SK-N-SH (cell line): ENCODE results near the gene TSGA10. TPM values are rescaled to one million over a fixed set of nuclear protein-coding genes. Genes with fewer than 3 reads are reported as not detected.

Source experiments
- CTCF ChIA-PET: fragments of 300-600, 350-600 bp; formaldehyde crosslinking; extraction: SDS; loops from one replicate; lab custom pipeline; 2021; lab: Yijun Ruan, JAX
- POLR2A ChIA-PET: fragments of 350-600 bp; sonication (Branson Sonifier 250); formaldehyde crosslinking; extraction: SDS; loops from one replicate; lab custom pipeline; 2020; ENCODE audit warnings: antibody characterized with exemption, inconsistent platforms; lab: Yijun Ruan, JAX
- DNase-seq: peaks from one replicate; pipeline ENCODE4 v3.0.0; 2012
- H2AFZ ChIP-seq: fragments of 200-600 bp; sonication (generic); 2 replicates; pipeline ENCODE4 v1.8.1; 2016; ENCODE audit warnings: antibody characterized with exemption, mild to moderate bottlenecking, low read depth
- H3F3A ChIP-seq: fragments of 200-600 bp; sonication (generic); replicated peaks from 2 replicates; pipeline ENCODE3; 2016; ENCODE audit warnings: antibody characterized with exemption, mild to moderate bottlenecking; ENCODE audit not compliant: insufficient read depth
- H3K27ac ChIP-seq, 2 experiments: fragments of 200-500 bp in 1 of 2; fragments of 200-600 bp in 1 of 2; sonication (Bioruptor generic) in 1 of 2; sonication (generic), shearing (Covaris generic) in 1 of 2; 2 replicates each; pipeline versions ENCODE4 v1.5.1 to v1.6.1; 2014 to 2016; ENCODE audit warnings: low read depth in 2 of 2, inconsistent platforms in 1 of 2, low read length in 1 of 2, mild to moderate bottlenecking in 1 of 2, mixed read lengths in 1 of 2
- H3K27me3 ChIP-seq: fragments of 200-600 bp; sonication (generic), shearing (Covaris generic); 2 replicates; pipeline ENCODE4 v1.6.1; 2016; ENCODE audit warnings: mixed run types; ENCODE audit not compliant: insufficient read depth
- H3K36me3 ChIP-seq, 2 experiments: fragments of 200-500 bp in 1 of 2; fragments of 200-600 bp in 1 of 2; sonication (Bioruptor generic) in 1 of 2; sonication (generic) in 1 of 2; replicated peaks in 1 of 2; 2 replicates each; pipeline versions ENCODE3 to v1.5.1; 2014 to 2016; ENCODE audit warnings: low read length in 1 of 2, mild to moderate bottlenecking in 1 of 2; ENCODE audit not compliant: insufficient read depth in 2 of 2, control insufficient read depth in 1 of 2
- H3K4me1 ChIP-seq, 2 experiments: fragments of 200-500 bp in 1 of 2; fragments of 200-600 bp in 1 of 2; sonication (Bioruptor generic) in 1 of 2; sonication (generic), shearing (Covaris generic) in 1 of 2; 2 replicates each; pipeline versions ENCODE4 v1.5.1 to v1.6.1; 2014 to 2016; ENCODE audit warnings: low read depth in 1 of 2, low read length in 1 of 2, mixed run types in 1 of 2; ENCODE audit not compliant: insufficient read depth in 2 of 2, control insufficient read depth in 1 of 2
- H3K4me2 ChIP-seq: fragments of 200-600 bp; sonication (generic), shearing (Covaris generic); 2 replicates; pipeline ENCODE4 v1.6.1; 2017; ENCODE audit warnings: mixed run types
- H3K4me3 ChIP-seq, 2 experiments: fragments of 200-500 bp in 1 of 2; fragments of 200-600 bp in 1 of 2; sonication (Bioruptor generic) in 1 of 2; sonication (generic), shearing (Covaris generic) in 1 of 2; 2 replicates each; pipeline versions ENCODE4 v1.5.1 to v1.8.1; 2014 to 2016; ENCODE audit warnings: low read depth in 2 of 2, inconsistent platforms in 1 of 2, low read length in 1 of 2, mild to moderate bottlenecking in 1 of 2, mixed read lengths in 1 of 2, moderate library complexity in 1 of 2
- H3K79me2 ChIP-seq: fragments of 200-600 bp; sonication (generic); 2 replicates; pipeline ENCODE4 v1.8.1; 2017; ENCODE audit warnings: mild to moderate bottlenecking; ENCODE audit not compliant: insufficient read depth
- H3K9ac ChIP-seq: fragments of 200-600 bp; sonication (generic); 2 replicates; pipeline ENCODE4 v1.6.1; 2017; ENCODE audit warnings: mixed run types
- H3K9me2 ChIP-seq: fragments of 200-600 bp; sonication (generic); 2 replicates; pipeline ENCODE4 v1.6.1; 2017; ENCODE audit warnings: mixed run types
- H3K9me3 ChIP-seq: fragments of 200-600 bp; sonication (generic); 2 replicates; pipeline ENCODE4 v1.6.1; 2017; ENCODE audit warnings: mixed run types, mild to moderate bottlenecking, moderate library complexity
- H4K20me1 ChIP-seq: fragments of 200-600 bp; sonication (generic); 2 replicates; pipeline ENCODE4 v1.6.1; 2017; ENCODE audit warnings: mild to moderate bottlenecking, mixed run types; ENCODE audit not compliant: insufficient read depth
- CHD2 ChIP-seq: fragments of 150-350 bp; IDR thresholded peaks from 2 replicates; pipeline ENCODE4 v1.6.1; 2018; ENCODE audit warnings: low read length; ENCODE audit not compliant: partially characterized antibody
- ELF1 ChIP-seq: IDR thresholded peaks from 2 replicates; pipeline ENCODE4 v1.4.0; 2012
- EZH2phosphoT487 ChIP-seq: fragments of 200-600 bp; sonication (generic); IDR thresholded peaks from 2 replicates; pipeline ENCODE4 v1.6.1; 2017; ENCODE audit warnings: low read depth, mixed run types, mild to moderate bottlenecking, antibody characterized with exemption, moderate library complexity, borderline replicate concordance
- FOXM1 ChIP-seq: IDR thresholded peaks from 2 replicates; pipeline ENCODE4 v1.4.0; 2012; ENCODE audit warnings: low read depth, mild to moderate bottlenecking
- GABPA ChIP-seq: IDR thresholded peaks from 2 replicates; pipeline ENCODE4 v1.4.0; 2012; ENCODE audit warnings: low read depth, mild to moderate bottlenecking
- MEF2A ChIP-seq: IDR thresholded peaks from 2 replicates; pipeline ENCODE4 v1.4.0; 2012; ENCODE audit warnings: low read depth, borderline replicate concordance
- NFIC ChIP-seq: IDR thresholded peaks from 2 replicates; pipeline ENCODE4 v1.4.0; 2012; ENCODE audit warnings: borderline replicate concordance
- NRF1 ChIP-seq: IDR thresholded peaks from 2 replicates; pipeline ENCODE4 v1.6.1; 2012; ENCODE audit warnings: low read depth, mild to moderate bottlenecking, low read length
- RAD21 ChIP-seq: IDR thresholded peaks from 2 replicates; pipeline ENCODE4 v1.6.1; 2012; ENCODE audit warnings: mild to moderate bottlenecking, low read length
- RCOR1 ChIP-seq: fragments of 150-350 bp; IDR thresholded peaks from 2 replicates; pipeline ENCODE4 v1.6.1; 2017; ENCODE audit warnings: antibody characterized with exemption, low read length
- RXRA ChIP-seq: IDR thresholded peaks from 2 replicates; pipeline ENCODE4 v1.4.0; 2012; ENCODE audit warnings: low read depth, mild to moderate bottlenecking, borderline replicate concordance
- WGBS: methylation state at CpG from one replicate; pipeline ENCODE4 v1.1.6; 2017; ENCODE audit warnings: low lambda C conversion rate; 5-methylcytosine and 5-hydroxymethylcytosine counted together
- polyA plus RNA-seq, 3 experiments: library from polyadenylated mRNA; depleted of rRNA; stranded (reverse); fragments of >200 nt; gene quantifications; 2 replicates each; pipeline ENCODE4 v1.2.3, GENCODE V29; 2012
- TF ChIP-seq, protein P1 (sequence below): IDR thresholded peaks from 2 replicates; pipeline ENCODE4 v1.4.0; 2012; ENCODE audit warnings: low read depth, borderline replicate concordance
- TF ChIP-seq, protein P2 (sequence below): IDR thresholded peaks from 2 replicates; pipeline ENCODE4 v1.6.1; 2012; ENCODE audit warnings: mild to moderate bottlenecking, low read depth, low read length, moderate library complexity
- TF ChIP-seq, protein P3 (sequence below): IDR thresholded peaks from 2 replicates; pipeline ENCODE4 v1.4.0; 2012; ENCODE audit warnings: low read depth
- TF ChIP-seq, protein P4 (sequence below): fragments of 200-600 bp; sonication (generic); IDR thresholded peaks from 2 replicates; pipeline ENCODE4 v1.6.1; 2017; ENCODE audit warnings: antibody characterized with exemption, mild to moderate bottlenecking, moderate library complexity

The TSGA10 gene
- polyA plus RNA-seq, 1 of the 3 experiments (the other 2 are of a cell fraction), result 1.8 TPM

DNA sequence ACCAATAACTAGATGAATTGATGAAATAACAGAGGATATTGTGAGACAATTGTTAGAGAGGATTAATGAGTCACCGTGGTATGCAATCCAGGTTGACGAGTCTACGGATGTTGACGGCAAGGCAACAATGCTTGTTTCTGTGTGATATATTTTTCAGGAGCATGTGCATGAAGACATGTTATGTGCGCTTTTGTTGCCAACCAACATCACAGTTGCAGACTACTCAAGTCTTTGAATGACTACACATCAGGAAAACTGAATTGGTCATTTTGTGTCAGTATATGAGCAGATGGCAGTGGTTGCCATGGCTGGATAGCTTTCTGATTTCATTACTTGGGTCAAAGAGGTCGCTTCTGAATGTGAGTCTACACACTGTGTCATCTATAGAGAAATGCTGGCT is 122.0 kb downstream of the TSGA10 start (continued):
- TF ChIP-seq, protein P1, sequence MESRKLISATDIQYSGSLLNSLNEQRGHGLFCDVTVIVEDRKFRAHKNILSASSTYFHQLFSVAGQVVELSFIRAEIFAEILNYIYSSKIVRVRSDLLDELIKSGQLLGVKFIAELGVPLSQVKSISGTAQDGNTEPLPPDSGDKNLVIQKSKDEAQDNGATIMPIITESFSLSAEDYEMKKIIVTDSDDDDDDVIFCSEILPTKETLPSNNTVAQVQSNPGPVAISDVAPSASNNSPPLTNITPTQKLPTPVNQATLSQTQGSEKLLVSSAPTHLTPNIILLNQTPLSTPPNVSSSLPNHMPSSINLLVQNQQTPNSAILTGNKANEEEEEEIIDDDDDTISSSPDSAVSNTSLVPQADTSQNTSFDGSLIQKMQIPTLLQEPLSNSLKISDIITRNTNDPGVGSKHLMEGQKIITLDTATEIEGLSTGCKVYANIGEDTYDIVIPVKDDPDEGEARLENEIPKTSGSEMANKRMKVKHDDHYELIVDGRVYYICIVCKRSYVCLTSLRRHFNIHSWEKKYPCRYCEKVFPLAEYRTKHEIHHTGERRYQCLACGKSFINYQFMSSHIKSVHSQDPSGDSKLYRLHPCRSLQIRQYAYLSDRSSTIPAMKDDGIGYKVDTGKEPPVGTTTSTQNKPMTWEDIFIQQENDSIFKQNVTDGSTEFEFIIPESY, result no peak
- no peak for TF ChIP-seq ELF1
- TF ChIP-seq, protein P2, sequence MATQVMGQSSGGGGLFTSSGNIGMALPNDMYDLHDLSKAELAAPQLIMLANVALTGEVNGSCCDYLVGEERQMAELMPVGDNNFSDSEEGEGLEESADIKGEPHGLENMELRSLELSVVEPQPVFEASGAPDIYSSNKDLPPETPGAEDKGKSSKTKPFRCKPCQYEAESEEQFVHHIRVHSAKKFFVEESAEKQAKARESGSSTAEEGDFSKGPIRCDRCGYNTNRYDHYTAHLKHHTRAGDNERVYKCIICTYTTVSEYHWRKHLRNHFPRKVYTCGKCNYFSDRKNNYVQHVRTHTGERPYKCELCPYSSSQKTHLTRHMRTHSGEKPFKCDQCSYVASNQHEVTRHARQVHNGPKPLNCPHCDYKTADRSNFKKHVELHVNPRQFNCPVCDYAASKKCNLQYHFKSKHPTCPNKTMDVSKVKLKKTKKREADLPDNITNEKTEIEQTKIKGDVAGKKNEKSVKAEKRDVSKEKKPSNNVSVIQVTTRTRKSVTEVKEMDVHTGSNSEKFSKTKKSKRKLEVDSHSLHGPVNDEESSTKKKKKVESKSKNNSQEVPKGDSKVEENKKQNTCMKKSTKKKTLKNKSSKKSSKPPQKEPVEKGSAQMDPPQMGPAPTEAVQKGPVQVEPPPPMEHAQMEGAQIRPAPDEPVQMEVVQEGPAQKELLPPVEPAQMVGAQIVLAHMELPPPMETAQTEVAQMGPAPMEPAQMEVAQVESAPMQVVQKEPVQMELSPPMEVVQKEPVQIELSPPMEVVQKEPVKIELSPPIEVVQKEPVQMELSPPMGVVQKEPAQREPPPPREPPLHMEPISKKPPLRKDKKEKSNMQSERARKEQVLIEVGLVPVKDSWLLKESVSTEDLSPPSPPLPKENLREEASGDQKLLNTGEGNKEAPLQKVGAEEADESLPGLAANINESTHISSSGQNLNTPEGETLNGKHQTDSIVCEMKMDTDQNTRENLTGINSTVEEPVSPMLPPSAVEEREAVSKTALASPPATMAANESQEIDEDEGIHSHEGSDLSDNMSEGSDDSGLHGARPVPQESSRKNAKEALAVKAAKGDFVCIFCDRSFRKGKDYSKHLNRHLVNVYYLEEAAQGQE, result no peak
- TF ChIP-seq MEF2A, result no peak

DNA sequence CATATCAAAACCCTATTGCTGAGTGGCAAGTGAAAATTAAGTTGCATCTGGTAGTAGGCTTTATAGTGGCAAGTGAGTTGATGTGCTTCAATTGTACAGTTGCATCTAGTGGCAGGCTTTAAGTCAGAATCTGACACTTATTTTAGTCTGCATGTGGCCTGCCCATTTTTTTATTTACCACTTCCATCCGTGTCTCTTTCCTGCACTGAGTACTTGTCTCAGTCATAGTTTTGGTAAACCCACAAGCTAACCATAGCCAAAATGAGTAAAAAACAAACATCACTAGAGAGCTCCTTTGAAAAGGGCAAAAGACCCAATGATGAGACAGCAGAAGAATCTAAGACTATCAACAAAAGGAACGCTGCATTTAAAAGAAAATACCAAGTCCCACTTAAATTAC is 122.7 kb downstream of the TSGA10 start:
- no peak overlapping the region for H3K27ac ChIP-seq
- no peaks in the 10 kb centered on the region for H3K9me2 ChIP-seq
- H3K4me1 ChIP-seq, result no peaks in the 10 kb centered on the region
- no peaks in the 10 kb centered on the region; the same call in 1 of the 2 replicates for H3K79me2 ChIP-seq
- no peak overlapping the region for H3K4me2 ChIP-seq
- no peak overlapping the region for H2AFZ ChIP-seq
- H4K20me1 ChIP-seq, result no peaks in the 10 kb centered on the region
- 42% methylated on average over 2 of the region's 2 CpGs for WGBS
- no peaks in the 10 kb centered on the region for H3F3A ChIP-seq
- H3K36me3 ChIP-seq, result no peaks in the 10 kb centered on the region
- POLR2A ChIA-PET, result no interaction called here
- CTCF ChIA-PET, result no interaction called here
- no peak overlapping the region for H3K9ac ChIP-seq
- TF ChIP-seq NRF1, result no peak
- no peaks in the 10 kb centered on the region for H3K27me3 ChIP-seq
- DNase-seq, result no peak
- no peaks in the 10 kb centered on the region for H3K9me3 ChIP-seq
- H3K4me3 ChIP-seq, result no peak overlapping the region

DNA sequence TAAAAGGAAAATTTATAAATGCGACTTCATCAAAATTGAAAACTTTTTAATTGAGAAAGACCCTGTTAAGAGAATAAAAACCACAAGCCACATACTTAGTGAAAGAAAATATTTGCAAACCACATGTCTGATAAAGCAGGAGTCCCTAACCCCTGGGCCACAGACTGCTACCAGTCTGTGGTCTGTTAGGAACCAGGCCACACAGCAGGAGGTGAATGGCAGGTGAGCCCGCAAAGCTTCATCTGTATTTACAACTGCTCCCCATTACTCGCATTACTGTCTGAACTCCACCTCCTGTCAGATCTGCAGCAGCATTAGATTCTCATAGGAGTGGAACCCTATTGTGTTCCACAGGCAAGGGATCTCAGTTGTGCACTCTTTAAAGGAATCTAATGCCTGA is 123.3 kb downstream of the TSGA10 start:
- Histone ChIP-seq H3K27me3 (no peaks in the 10 kb centered on the region), H3K27ac (no peak overlapping the region), H3K4me2 (no peak overlapping the region), H3K9me3 (no peaks in the 10 kb centered on the region), H3F3A (no peaks in the 10 kb centered on the region), H3K9me2 (no peaks in the 10 kb centered on the region), H2AFZ (no peak overlapping the region), H3K36me3 (no peaks in the 10 kb centered on the region), H4K20me1 (no peaks in the 10 kb centered on the region), H3K4me1 (no peaks in the 10 kb centered on the region), H3K4me3 (no peak overlapping the region), H3K9ac (no peak overlapping the region), H3K79me2 (no peaks in the 10 kb centered on the region)
- DNase-seq, result no peak
- ChIA-PET POLR2A (no interaction called here), CTCF (no interaction called here)
- 74% methylated on average over 3 of the region's 3 CpGs for WGBS
- no peak for TF ChIP-seq NRF1
- TF ChIP-seq, protein P1, result no peak
- TF ChIP-seq CHD2, result no peak
- TF ChIP-seq EZH2phosphoT487, result no peak
- no peak for TF ChIP-seq GABPA
- no peak for TF ChIP-seq RAD21
- TF ChIP-seq, protein P3, sequence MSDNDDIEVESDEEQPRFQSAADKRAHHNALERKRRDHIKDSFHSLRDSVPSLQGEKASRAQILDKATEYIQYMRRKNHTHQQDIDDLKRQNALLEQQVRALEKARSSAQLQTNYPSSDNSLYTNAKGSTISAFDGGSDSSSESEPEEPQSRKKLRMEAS, result no peak
- no peak for TF ChIP-seq RCOR1
- TF ChIP-seq NFIC, result no peak
- no peak for TF ChIP-seq RXRA
- no peak for TF ChIP-seq FOXM1
- TF ChIP-seq, protein P4, sequence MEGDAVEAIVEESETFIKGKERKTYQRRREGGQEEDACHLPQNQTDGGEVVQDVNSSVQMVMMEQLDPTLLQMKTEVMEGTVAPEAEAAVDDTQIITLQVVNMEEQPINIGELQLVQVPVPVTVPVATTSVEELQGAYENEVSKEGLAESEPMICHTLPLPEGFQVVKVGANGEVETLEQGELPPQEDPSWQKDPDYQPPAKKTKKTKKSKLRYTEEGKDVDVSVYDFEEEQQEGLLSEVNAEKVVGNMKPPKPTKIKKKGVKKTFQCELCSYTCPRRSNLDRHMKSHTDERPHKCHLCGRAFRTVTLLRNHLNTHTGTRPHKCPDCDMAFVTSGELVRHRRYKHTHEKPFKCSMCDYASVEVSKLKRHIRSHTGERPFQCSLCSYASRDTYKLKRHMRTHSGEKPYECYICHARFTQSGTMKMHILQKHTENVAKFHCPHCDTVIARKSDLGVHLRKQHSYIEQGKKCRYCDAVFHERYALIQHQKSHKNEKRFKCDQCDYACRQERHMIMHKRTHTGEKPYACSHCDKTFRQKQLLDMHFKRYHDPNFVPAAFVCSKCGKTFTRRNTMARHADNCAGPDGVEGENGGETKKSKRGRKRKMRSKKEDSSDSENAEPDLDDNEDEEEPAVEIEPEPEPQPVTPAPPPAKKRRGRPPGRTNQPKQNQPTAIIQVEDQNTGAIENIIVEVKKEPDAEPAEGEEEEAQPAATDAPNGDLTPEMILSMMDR, result no peak
